ENCODE measurements around the gene HMGXB3. TPM values are rescaled to one million over a fixed set of nuclear protein-coding genes. Genes with fewer than 3 reads are reported as not detected.

Gene HMGXB3
- total RNA-seq, 1 experiment from 2014 or later: 26.9 TPM

DNA sequence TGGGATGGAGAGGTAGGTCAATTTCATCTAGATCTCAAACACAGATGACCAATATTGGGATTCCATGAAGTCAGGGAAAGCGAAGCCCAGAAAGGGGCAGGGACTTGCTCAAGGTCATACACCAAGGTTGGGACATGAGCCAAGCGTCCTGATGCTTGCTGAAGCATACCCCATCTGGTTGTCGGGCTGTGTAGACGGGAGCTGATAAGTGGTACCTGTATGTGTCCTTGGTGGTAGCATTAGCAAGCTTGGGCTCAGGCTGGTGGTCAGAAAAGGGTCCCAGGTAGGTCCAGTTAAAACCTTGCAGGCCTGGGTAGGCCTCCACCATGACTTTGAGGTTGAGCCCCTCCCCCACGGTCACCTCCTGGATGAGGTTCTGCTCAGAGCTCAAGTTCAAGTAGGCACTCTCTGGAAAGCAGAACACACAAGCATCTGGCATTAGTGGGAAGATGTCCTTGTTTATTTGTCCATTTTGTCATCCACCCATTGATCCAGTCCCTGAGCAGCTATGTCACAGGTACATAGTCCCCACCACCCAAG lies 72.6 kb downstream of the HMGXB3 start:
- H3K9me3 Mint-ChIP-seq: no peaks in the 10 kb centered on the region; a peak in 1 of 5 replicates
- H2AK5ac ChIP-seq (ENCODE audit: insufficient read length, low read length): no peak overlapping the region
- no peak overlapping the region for H3K18ac ChIP-seq (ENCODE audit: insufficient read length, low read depth, low read length)
- H2AFZ ChIP-seq (ENCODE audit: low read length): no peak overlapping the region
- H3K14ac ChIP-seq (ENCODE audit: insufficient read depth, low read length): no peak overlapping the region
- H3K4me1 ChIP-seq (ENCODE audit: insufficient read depth, low read length): no peaks in the 10 kb centered on the region
- H2BK12ac ChIP-seq (ENCODE audit: insufficient read length, low read depth, low read length): no peak overlapping the region
- H3K27me3 Mint-ChIP-seq (ENCODE audit: low read depth): peaks cover 2% of the 10 kb centered on the region
- WGBS (ENCODE audit: extremely low coverage, insufficient read length, low lambda C conversion rate): no CpG with 5 or more reads among the region's 5 CpGs
- H3K36me3 Mint-ChIP-seq (ENCODE audit: insufficient read depth in 1 of 3, low read depth in 3 of 3): no peaks in the 10 kb centered on the region
- H3K79me2 ChIP-seq (ENCODE audit: insufficient read depth, low read length): no peaks in the 10 kb centered on the region
- no peaks in the 10 kb centered on the region for H3K79me1 ChIP-seq (ENCODE audit: insufficient read depth, low read depth, low read length, poor library complexity, severe bottlenecking)
- no peak overlapping the region for H4K91ac ChIP-seq (ENCODE audit: insufficient read length, low read depth, low read length)
- no peak overlapping the region for H3K23ac ChIP-seq (ENCODE audit: insufficient read length, low read depth, low read length)
- no peak overlapping the region for H3K27ac Mint-ChIP-seq
- no peak overlapping the region for H4K8ac ChIP-seq (replicated peaks; ENCODE audit: insufficient read length, low read depth, low read length)
- H3K56ac ChIP-seq (ENCODE audit: insufficient read length, low read depth, low read length): no peak overlapping the region
- H2BK15ac ChIP-seq (ENCODE audit: low read depth, low read length): no peak overlapping the region
- no peak overlapping the region for H2BK20ac ChIP-seq (ENCODE audit: low read depth, low read length, poor library complexity, severe bottlenecking)
- no peak overlapping the region for H3K27ac ChIP-seq (ENCODE audit: insufficient read length, low read depth, low read length)
- no peaks in the 10 kb centered on the region for H3K9me3 ChIP-seq (ENCODE audit: control insufficient read depth, low read depth, low read length)
- H3K27me3 ChIP-seq (ENCODE audit: insufficient read depth, low read length): no peaks in the 10 kb centered on the region
- H2BK120ac ChIP-seq (ENCODE audit: low read depth, low read length, poor library complexity, severe bottlenecking): no peak overlapping the region
- no peaks in the 10 kb centered on the region for H4K20me1 ChIP-seq (ENCODE audit: control insufficient read depth, insufficient read depth, insufficient read length)
- DNase-seq: no peak
- no peak overlapping the region for H3K4me3 Mint-ChIP-seq
- no peak overlapping the region for H4K5ac ChIP-seq (ENCODE audit: insufficient read length, low read depth, low read length)
- TF ChIP-seq, protein P1, sequence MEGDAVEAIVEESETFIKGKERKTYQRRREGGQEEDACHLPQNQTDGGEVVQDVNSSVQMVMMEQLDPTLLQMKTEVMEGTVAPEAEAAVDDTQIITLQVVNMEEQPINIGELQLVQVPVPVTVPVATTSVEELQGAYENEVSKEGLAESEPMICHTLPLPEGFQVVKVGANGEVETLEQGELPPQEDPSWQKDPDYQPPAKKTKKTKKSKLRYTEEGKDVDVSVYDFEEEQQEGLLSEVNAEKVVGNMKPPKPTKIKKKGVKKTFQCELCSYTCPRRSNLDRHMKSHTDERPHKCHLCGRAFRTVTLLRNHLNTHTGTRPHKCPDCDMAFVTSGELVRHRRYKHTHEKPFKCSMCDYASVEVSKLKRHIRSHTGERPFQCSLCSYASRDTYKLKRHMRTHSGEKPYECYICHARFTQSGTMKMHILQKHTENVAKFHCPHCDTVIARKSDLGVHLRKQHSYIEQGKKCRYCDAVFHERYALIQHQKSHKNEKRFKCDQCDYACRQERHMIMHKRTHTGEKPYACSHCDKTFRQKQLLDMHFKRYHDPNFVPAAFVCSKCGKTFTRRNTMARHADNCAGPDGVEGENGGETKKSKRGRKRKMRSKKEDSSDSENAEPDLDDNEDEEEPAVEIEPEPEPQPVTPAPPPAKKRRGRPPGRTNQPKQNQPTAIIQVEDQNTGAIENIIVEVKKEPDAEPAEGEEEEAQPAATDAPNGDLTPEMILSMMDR (conservative IDR thresholded peaks at IDR 0.05): no peak
- no peak overlapping the region for H3K4ac ChIP-seq (ENCODE audit: low read depth, low read length)
- no peak overlapping the region for H3K9ac ChIP-seq (ENCODE audit: extremely low read depth, insufficient read length, low read length)
- H2BK5ac ChIP-seq (ENCODE audit: insufficient read length, low read length): no peak overlapping the region
- H3K4me1 Mint-ChIP-seq: peaks cover 0 to 8% of the 10 kb centered on the region in 2 experiments; a peak in 1 of 4 replicates
- no peaks in the 10 kb centered on the region for H3K23me2 ChIP-seq (ENCODE audit: insufficient read length, low read depth, low read length, poor library complexity, severe bottlenecking)
- H3K4me2 ChIP-seq (ENCODE audit: insufficient read depth, insufficient read length, low read length): no peak overlapping the region
- no peak overlapping the region for H3T11ph ChIP-seq (ENCODE audit: low read length)

Data from H9 (cell line).